ENCODE results near the gene TMEM132E.
"Not testable (repeated sequence)": the region's sequence is repeated elsewhere in the genome, so short reads cannot be mapped to it uniquely, and the experiment has no call there.

TMEM132E gene

GRCh38 chr17:34579017-34579946, at the start of gene TMEM132E:
Gene TMEM132E, plus strand, starts transcription at chr17:34579582. Its CDS starts 1,495 bp downstream, at chr17:34581077.
- DNase-seq, result no peak

GRCh38 chr17:34530918-34531317, 48.5 kb upstream of the TMEM132E start:
- no peak for DNase-seq

GRCh38 chr17:34532281-34533065, 46.9 kb upstream of the TMEM132E start:
- no peak for DNase-seq

- no peak for DNase-seq
Measured at GRCh38 chr17:34533806-34534527, 45.4 kb upstream of the TMEM132E start.

- no peak for DNase-seq
Measured at GRCh38 chr17:34537445-34537844, 41.9 kb upstream of the TMEM132E start.

- not testable (repeated sequence) for DNase-seq
Measured at GRCh38 chr17:34538582-34538981, 40.8 kb upstream of the TMEM132E start.

- DNase-seq, result no peak
Measured at GRCh38 chr17:34539881-34540280, 39.5 kb upstream of the TMEM132E start.

- DNase-seq, result no peak
Measured at GRCh38 chr17:34542700-34543336, 36.6 kb upstream of the TMEM132E start.

GRCh38 chr17:34547453-34548063, 31.8 kb upstream of the TMEM132E start:
- DNase-seq, result no peak

GRCh38 chr17:34549966-34550365, 29.4 kb upstream of the TMEM132E start:
- no peak for DNase-seq

- DNase-seq, result no peak
Measured at GRCh38 chr17:34553907-34554306, 25.5 kb upstream of the TMEM132E start.

GRCh38 chr17:34556384-34556783, 23.0 kb upstream of the TMEM132E start:
- DNase-seq, result no peak

- no peak for DNase-seq
Measured at GRCh38 chr17:34556931-34557330, 22.5 kb upstream of the TMEM132E start.

- DNase-seq, result no peak
Measured at GRCh38 chr17:34561328-34561727, 18.1 kb upstream of the TMEM132E start.

- DNase-seq, result no peak
Measured at GRCh38 chr17:34562387-34562786, 17.0 kb upstream of the TMEM132E start.

GRCh38 chr17:34565713-34566112, 13.7 kb upstream of the TMEM132E start:
- DNase-seq, result no peak

GRCh38 chr17:34566201-34566600, 13.2 kb upstream of the TMEM132E start:
- DNase-seq, result no peak

- no peak for DNase-seq
Measured at GRCh38 chr17:34566873-34567272, 12.5 kb upstream of the TMEM132E start.

- no peak for DNase-seq
Measured at GRCh38 chr17:34567691-34568465, 11.5 kb upstream of the TMEM132E start.

- DNase-seq, result no peak
Measured at GRCh38 chr17:34568953-34569352, 10.4 kb upstream of the TMEM132E start.

- DNase-seq, result no peak
Measured at GRCh38 chr17:34569591-34569990, 9.8 kb upstream of the TMEM132E start.

Measured in NCI-H187 treated with DMSO at 0.1 percent for 48 hours (cell line).